RPMI8226 (cell line): ENCODE data around the gene MEX3A.

ENCODE experiments used
- DNase-seq: peaks from one replicate; pipeline ENCODE4 v3.0.0-alpha.2; 2015

MEX3A gene

DNA sequence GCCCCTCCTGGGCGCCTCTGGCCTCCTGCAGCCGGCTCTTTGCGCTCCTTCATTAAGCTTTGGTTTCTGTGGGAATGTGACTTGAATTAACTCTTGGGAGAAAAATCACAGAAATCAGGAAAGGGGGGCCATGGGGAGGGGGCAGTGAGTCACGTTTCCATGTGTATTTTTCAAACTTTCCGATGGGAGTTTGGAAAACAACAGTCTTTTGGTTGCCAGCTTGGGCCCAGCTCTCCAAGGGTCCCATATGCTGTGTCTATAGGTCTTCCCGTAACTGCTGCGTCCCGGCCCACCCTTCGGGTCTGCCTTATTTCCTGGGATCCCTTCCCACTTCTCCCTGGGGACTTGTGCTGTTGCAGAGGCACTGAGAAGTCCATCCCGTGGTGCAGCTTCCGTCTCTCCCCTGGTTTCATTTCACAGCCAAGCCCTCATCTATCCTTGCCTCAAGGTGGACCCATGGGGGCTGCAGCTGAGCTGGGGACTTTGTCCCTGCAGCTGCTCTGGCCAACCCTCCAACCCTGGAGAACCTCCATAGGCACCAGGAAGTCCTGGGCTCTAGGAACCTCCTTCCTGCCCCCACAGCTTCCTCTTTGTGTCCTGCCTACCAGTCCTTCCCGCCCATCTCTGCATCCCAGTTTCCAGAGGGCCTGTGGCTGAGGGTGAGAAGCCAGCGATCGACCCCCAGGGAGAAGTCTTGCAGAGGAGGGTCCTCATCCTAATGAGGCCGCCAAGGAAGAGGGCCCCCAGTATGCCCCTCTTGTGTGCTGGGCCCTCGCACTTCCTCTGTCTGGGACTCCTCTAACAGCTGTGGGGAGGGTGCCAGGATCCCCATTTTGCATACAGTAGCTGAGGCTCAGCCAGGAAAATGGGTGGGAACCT, 20.6 kb upstream of the MEX3A start:
- no peak for DNase-seq

DNA sequence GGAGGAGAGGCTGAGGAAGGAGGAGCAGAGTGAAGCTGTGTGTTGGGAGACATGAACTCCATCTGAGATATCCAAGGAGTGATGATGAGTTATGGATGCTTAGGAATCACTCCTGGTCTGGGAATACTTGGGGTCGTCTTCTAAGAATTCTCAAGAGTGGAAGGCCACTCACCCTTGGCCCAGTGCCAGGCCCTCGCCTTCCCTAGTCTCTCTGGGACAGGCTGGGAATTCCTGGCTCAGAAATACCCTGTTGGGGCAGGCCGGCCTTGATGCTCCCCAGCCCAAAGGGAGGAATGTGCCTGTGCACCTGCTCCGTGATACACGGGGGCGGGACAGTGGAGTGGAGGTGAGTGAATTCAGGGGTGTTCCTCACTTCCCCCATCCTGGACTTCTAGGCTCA, 19.6 kb upstream of the MEX3A start:
- no peak for DNase-seq

DNA sequence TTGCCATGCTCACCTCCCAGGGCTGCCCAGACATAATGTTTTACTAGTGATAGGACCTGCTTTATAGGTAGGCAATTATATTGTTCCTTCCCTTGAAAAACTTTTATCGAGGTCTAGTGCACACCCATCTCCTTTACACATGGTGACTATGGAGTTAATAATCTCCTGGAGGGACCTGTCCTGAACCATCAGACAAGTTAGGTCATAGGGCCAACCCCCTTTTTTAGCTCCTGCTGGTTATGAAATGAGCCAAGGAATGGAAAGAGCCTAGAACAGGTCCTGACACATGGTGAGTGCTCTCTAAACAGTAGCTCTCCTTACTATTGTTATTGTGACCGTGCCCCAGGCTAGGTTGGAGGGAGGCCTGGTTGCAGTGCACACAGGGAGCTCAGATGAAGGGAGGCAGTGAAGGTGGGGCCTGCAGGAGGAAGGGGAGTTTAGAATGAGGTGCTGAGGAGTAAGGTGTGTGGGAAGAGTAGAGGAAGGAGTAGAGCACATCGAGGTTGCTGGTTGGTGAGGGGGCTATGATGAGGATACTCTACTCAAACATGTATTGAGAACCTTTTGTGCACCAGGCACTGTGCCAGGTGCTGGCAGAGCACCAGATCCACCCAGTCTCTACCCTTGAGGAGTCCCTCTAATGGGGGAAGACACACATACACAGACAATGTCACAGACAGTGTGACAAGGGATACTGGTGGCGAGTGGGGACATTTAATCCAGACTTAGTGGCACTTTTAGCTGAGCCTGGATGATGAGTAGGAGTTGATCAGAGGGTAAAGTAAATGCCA, 18.1 kb upstream of the MEX3A start:
- peak; percentile 70 for DNase-seq

DNA sequence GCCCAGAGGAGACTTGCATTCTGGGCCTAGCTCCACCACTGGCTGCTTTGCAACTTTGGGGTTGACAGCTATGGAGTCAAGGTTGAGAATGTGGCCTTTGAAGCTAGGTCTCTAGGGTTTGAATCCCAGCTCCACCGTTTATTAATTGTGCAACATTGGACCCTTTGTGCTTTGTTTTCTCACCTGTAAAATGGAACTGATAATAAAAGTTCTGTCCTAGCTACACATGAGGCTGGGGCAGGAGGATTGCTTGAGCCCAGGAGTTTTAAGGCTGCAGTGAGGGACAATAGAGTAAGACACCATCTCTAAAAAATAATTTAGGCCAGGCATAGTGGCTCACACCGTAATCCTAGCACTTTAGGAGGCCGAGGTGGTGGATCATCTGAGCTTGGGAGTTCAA, 17.0 kb upstream of the MEX3A start:
- no peak for DNase-seq

DNA sequence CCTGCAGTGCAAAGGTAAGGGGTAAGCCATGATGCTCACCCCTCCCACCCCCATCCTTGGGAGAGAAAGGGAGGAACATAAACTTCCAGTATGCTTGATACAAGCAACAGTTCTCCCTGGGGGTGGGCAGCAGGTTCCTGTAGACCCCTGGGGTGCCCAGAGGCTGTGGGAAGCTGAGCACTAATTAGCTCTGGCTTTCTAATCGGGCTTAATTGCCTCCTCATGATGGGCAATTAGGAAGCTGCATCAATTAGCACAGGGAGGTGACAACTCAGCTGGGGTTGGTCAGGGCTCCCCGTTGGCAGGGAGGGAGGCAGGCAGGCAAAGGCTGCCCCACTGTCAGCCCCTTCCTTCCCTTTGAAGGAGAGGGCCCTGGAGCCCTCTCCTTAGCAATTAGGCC, 16.5 kb upstream of the MEX3A start:
- DNase-seq = no peak

DNA sequence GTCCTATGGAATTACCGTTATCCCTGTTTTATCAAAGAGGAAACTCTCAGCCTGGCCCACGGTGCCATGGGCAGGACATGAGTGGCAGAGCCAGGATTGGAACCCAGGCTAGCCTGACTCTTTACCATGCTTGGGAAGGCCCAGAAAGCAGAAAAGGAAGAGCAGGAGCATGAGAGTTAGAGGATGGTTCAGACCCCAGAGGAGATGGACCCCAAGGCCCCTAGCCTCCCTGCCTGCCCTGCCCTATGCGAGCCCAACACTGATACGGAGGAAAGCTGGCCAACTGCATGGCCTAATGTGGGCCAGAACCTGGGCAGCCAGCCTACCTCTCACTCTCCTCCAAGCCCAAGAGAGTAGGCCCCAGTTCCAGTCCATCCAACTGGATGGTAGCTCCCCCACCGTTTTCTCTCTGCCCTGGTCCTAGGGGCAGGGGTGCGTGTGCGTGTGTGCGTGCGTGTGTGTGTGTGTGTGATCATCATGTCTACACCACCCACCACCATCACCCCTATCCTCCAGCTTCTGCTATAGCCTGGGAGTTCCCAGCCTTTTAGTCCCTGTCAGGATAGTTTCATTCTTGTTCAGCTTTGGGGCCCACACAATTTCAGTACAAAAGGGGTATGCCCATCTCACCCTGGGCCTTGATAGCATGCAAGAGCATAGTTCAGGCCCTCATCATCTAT, 15.4 kb upstream of the MEX3A start:
- DNase-seq = no peak

DNA sequence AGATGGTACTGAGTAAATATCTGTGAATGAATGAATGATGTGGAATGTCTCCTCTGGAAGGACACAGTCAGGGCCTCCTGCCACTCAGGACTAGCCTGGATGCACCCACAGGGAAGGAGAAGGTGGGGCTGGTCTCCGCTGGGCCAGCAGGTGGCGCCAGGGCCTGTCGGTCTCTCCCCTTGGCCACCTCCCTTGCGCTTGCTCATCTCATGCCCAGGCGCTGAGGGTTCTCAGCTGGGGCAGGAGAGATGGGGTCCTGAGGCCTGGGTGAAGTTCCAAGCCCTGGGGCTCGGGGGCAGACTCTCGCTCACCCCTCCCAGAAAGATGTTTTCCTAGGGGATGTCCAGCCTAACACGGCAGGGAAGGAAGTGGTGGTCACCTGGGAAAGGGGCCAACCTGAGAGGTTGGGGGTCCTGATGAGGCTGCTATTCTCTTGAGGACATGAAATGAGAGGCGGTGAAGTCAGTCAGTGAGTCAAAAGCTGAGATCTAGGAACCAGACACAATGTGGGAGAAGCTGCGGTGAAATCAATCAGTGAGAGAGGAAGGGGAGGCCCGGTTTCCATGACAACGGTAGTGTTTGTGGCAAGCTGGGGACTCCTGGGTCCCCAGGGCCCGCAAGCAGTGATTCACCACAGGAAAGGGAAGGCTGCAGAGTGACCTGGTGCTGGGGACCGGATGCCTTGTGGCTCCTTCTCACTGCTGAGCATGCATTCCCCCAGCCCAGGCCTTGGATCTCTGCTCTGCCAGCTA, 14.6 kb upstream of the MEX3A start:
- DNase-seq = peak; percentile 89

DNA sequence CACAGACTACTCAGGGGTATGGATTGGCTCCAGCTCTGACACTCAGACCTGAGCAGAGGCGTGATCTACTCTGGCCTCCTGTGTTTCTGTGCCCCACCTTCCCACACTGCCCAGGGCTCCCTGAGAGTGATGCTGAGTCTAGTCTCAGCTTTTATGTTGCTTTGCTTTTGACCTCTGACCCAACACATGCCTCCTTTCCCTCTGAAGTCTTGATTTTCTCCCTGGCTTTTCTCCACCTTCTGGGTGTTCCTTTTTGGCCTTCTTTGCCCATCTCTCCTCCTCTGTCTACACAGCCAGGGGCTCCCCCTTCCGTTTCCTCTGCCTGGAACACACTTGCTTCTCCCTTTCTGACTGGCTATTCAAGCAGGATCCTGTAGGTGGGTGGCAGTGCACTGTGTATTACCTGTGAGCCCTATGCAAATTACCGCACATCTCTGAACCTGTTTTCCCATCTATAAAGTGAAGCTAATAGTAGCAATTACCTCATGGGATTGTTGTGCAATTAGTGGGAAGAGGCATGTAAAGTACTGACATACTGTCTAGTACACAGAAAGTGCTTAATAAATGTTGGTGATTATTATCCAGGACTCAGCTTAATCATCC, 13.7 kb upstream of the MEX3A start:
- DNase-seq = no peak

DNA sequence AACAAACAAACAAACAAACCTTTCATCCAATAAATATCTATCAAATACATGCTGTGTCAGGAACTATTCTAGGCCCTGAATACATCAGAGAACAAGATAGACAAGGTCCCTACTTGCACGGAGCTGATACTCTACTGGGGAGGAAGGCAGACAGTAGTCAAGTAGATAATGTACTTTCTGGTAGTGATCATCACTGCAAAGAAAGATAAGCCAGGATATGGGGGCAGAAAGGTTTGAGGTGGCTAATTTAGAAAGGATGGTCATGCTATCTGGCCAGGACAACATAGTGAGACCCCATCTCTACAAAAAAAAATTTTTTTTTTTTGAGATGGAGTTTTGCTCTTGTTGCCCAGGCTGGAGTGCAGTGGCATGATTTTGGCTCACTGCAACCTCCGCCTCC, 9.3 kb upstream of the MEX3A start:
- no peak for DNase-seq

DNA sequence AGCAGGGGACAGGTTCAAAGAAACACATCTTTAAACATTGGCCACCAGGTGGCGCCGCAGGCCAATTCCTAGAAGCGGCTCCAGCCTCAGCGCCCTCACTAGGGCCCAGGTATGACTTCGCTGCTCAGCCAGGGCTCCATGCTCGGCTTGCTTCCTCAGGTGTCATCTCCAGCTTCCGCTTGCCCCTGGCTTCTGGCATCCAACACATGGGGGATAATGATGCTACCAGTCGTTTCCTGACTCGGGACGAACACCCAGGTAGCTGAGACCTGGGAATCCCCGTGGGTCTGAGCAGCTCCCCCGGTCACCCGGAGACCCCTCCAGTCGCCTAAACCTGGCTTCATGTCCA, 8.5 kb upstream of the MEX3A start:
- DNase-seq = peak; percentile 95

DNA sequence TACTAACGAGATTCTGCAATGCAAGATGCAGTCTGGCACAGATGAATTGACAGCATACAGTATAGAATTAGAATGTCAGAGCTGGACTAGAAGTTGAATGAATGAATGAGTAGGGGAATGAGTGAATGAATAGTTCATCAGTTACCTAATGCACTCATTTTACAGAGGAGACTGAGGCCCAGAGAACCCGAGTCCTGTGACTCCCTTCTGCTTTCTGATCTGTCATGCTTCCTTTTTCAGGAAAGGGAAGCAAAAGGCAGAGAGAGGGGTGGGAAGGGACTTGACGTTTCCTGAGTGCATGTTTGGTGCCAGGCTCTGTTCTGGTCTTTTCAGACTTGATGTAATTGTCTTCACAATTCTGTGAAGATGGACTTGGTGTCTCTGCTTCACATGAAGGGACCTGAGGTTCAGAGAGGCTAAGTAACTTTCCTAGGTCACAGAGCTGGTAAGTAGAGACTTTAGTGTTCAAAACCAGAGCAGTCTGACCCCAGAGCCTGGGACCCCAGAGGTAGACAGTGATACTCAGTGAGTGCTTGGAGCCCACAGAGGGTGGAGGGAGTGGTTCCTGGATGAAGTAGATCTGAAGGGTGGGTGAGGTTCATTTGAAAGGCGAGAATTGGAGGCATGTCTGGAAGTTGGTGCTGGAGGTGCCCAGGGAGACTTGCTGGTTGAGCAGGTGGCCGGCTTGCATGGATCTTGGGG, 8.0 kb upstream of the MEX3A start:
- no peak for DNase-seq

DNA sequence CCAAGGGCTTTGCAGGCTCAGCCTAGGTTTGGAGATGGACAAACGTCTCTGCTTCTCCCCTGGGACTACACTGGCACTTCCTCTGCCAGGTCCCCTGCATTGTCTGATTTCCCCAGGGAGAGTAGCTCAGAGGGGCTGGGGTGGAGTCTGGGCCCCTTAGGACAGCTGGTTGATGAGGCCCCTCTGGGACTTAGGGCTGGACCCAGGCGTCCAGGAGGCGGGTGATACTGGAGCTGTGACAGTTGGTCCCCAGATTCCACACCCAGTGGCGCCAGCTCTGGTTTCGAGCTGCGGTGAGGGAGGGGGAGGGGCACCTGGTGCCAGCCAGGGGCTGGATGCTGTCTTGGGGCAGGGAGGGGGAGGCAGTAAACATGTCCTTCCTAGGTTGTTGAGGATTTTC, 7.4 kb upstream of the MEX3A start:
- peak; percentile 38 for DNase-seq

DNA sequence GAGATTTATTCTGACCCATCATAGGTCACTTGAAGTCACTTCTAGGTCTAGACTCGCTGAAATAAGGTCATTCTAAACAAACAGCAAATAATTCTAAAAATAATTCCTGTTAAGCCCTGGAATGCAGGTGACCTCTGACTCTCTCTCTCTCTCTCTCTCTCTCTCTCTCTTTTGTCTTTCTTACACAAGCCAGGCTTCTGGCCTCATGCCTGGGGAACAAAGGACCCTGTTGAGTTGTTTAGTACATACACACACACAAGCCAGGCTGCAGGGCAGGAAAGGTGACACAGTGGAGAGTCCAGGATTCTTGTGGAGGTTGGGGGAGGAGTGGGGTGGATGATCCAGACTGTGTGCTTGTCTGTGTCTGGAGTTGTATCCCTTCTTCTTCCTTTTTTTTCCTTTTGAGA, 4.0 kb upstream of the MEX3A start:
- peak; percentile 44 for DNase-seq

DNA sequence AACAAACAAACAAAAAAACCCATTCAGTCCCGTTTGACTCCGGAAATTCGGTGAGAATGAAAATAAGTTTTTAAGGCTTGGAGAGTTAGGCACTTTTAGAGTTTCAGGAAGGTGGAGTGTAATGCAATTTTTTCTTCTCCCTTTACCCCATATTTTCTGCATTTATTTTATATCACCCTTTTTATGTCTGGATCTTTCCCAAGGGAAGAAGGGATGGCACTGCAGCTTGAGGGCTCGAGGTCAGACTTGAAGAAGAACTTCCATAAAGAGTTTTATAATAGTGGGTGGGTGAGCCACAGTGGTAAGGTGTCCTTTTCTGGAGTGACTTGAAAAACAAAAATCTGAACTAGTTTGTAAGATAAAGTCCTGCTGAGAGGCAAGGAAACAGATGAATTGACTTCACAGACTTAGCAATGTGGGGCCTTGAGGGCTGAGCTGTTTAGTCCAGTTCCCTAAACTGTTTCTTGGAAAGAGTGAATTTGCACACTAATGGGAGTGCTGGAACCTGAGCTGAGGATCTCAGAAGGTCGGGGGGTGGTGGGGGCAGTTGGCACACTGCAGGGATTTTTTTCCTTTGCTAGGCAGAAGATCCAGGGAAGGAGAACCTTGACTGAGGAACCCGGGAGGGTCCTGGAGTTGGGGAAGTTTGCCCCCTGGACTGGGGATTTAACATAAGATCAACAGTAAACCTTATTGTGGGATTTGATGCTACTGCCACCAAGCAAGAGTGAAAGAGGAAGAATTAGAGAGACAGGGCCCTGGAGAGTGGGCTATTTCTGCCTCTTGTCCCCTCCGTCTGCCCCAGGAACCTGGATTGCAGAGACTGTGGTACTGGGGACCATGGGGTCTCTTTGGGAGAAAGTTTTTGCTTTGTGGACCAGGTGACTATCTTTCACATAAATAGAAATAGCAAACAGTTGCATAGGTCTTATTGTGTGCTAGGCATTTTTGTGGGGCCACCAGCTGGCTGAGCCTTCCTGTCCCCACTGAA, 1.8 kb upstream of the MEX3A start:
- DNase-seq = no peak

DNA sequence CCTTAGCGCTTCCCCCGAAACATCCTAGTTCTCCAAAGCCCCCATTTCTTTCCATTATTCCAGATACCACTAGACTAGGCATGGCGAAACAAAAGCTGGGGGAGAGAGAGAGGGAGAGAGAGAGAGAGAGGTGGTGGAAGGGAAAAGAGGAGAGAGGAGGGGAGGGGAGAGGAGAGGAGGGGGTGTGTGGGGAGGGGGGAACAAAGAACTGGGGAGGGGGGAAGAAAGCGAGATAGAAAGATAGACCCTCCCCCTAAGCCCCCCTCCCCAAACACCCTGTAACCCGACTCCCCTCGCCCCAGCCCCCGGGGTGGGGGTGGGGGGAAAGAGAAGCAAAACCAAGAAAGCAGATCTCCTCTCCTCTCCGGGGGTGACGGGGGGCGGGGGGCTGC, 352 bp downstream of the MEX3A start:
- DNase-seq = no peak

DNA sequence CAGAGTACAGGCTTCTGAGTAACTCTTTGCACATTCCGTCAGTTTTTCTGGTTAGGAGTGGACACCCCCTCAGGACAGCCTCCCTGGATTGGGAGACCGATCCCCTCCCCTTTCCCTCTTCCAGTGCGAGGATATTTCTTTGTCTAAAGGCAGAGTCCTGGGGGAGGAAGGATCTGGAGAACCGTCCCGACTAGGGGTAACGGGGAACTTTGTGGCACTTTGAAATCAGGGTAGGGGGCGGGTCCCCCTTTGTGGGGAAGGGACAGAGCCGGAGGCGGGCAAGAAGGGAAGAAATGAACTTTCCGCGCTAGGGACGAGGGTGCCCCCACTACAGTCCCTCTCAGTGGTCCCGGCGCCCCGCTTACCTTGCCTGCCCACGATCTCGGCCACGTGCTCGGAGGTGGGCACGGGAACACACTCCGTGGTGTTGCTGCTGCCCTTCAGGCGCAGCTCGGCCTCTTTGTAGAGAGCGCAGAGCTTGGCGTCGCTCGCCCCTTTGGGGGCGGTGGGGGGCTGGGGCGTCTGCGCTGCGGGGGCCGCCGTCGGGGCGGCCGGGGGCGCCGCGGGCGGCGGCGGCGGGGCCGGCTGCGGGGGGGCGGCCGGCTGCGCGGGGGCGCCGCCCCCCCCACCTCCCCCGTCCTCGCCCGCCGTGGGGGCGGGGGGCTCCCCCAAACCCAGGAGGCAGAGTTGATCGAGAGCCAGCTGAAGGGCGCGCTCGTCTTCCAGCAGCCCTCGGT, 917 bp downstream of the MEX3A start:
- DNase-seq = no peak

DNA sequence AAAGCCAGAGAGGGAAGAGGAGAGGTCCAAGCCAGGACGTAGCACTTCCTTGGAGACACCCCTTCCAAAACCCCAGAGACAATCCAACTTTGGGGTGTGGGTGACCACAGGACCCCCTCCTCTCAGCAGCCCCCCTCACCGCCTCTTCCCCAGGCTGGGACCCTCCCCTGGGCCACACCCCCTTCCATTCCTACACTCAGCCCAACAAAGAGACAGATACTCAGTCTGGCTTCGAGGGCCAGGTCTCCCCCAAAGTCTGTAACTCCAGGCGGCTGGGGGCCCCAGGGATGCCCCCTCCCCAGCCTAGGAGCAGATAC, 1.4 kb downstream of the MEX3A start:
- DNase-seq = no peak

DNA sequence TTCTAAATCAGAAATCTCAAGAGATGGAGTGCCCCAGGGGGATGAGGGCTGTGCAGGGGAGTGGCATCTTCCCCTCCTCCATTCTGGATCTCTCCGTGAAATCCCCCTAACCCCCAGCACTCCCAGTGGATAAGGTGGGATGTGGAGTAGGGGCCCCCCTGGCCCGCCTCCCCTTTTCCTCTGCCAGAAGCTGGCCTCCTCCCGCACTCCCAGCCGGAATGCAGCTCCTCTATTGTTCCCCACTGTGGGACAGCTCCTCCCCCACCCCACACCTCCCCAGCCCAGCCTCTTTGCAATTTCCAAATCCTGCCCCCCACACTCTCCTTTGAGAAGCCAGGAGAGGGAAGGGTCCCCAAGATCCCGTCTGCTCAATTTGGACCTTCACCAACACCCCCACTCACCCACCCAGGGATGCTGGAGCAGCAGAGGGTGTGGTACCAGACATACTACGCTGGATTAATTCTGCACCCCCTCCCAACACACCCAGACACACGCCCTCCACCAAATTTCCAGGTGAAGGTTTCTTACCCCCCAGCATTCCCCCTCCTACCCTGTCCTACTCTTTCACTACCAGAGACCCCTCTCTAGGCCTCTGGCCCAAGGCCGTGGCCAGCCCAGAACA, 1.9 kb downstream of the MEX3A start:
- no peak for DNase-seq

DNA sequence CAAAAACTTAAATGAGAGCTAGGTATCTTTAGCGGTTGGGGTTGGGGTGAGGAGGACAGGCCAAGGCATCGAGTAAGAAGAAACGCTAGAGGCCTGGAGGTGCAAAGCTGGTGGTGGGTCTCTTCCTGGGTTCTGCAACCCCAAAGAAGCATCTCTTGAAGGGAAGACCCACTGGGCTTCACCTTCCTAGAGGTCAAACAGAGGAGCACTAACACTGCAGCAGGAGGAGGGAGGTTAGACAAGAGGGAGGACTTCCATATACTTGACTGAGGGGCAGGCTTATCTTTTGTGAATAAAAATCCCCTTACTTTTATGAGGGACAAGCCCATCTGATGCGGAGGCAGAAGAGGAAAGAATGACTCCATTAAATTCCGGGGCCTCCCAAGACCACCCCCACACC, 2.5 kb downstream of the MEX3A start:
- no peak for DNase-seq

DNA sequence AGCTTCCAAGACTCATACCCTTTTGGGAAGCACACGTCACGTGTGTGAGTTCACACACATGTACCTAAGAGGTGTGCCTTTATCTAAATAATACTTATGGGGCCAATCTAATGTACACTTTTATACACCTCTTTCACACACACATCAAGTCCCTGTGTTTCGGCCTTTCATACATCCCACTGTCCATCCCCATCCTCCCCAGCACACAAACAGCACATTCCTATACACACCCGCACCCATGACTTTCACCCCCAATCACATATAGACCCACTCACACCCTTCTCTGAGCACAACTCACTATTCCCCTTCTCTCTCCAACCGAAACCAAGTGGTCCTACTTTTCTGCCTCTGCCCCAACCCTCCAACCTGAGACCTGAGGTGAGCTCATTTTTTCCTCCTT, 3.5 kb downstream of the MEX3A start:
- DNase-seq = no peak
